Neural progenitor cell (in vitro differentiated cells): ENCODE results near the gene CHD9NB. TPM values are rescaled to one million over a fixed set of nuclear protein-coding genes. Genes with fewer than 3 reads are reported as not detected.

Source experiments
- DNase-seq: peaks from one replicate; pipeline ENCODE4 v3.0.0-alpha.2; 2016; ENCODE audit warnings: low spot score
- H2AFZ ChIP-seq: fragments of 200-600 bp; sonication (generic); replicated peaks from 2 replicates; pipeline ENCODE4 v1.6.1; 2016; ENCODE audit warnings: antibody characterized with exemption
- H3F3A ChIP-seq: fragments of 200-600 bp; sonication (generic); 2 replicates; pipeline ENCODE4 v1.6.1; 2016; ENCODE audit warnings: antibody characterized with exemption, low read depth
- H3K27ac ChIP-seq: fragments of 200-600 bp; sonication (generic); 2 replicates; pipeline ENCODE4 v1.5.1; 2016; ENCODE audit warnings: mild to moderate bottlenecking
- H3K27me3 ChIP-seq: fragments of 200-600 bp; sonication (generic); 2 replicates; pipeline ENCODE4 v1.6.1; 2016; ENCODE audit warnings: mild to moderate bottlenecking, moderate library complexity
- H3K36me3 ChIP-seq: fragments of 200-600 bp; sonication (generic); 2 replicates; pipeline ENCODE4 v1.5.1; 2016
- H3K4me1 ChIP-seq: fragments of 200-600 bp; sonication (generic); 2 replicates; pipeline ENCODE4 v1.6.1; 2016; ENCODE audit warnings: mixed run types
- H3K4me2 ChIP-seq: fragments of 200-600 bp; sonication (generic); 2 replicates; pipeline ENCODE4 v1.6.1; 2016
- H3K4me3 ChIP-seq: fragments of 200-600 bp; sonication (generic); 2 replicates; pipeline ENCODE4 v1.5.1; 2016
- H3K79me2 ChIP-seq: fragments of 200-600 bp; sonication (generic); 2 replicates; pipeline ENCODE4 v1.6.1; 2016; ENCODE audit warnings: low read depth
- H3K9ac ChIP-seq: fragments of 200-600 bp; sonication (generic); 2 replicates; pipeline ENCODE4 v1.6.1; 2016
- H3K9me3 ChIP-seq: fragments of 200-600 bp; sonication (generic); 2 replicates; pipeline ENCODE4 v1.5.1; 2016; ENCODE audit warnings: low read depth
- H4K20me1 ChIP-seq: fragments of 200-600 bp; sonication (generic); 2 replicates; pipeline ENCODE4 v1.6.1; 2016; ENCODE audit warnings: low read depth
- H3K27ac Mint-ChIP-seq: 3 replicates; pipeline ENCODE4 v1.8.0; 2021; ENCODE audit warnings: mixed read lengths
- H3K27me3 Mint-ChIP-seq: 2 replicates; pipeline ENCODE4 v1.8.0; 2022; ENCODE audit warnings: low read depth, mild to moderate bottlenecking, inconsistent platforms, moderate library complexity, mixed read lengths; ENCODE audit not compliant: insufficient read depth
- H3K36me3 Mint-ChIP-seq: 3 replicates; pipeline ENCODE4 v1.8.0; 2021; ENCODE audit warnings: mixed read lengths
- H3K4me1 Mint-ChIP-seq: 3 replicates; pipeline ENCODE4 v1.8.0; 2021; ENCODE audit warnings: mixed read lengths
- H3K4me3 Mint-ChIP-seq: 3 replicates; pipeline ENCODE4 v1.8.0; 2021; ENCODE audit warnings: mild to moderate bottlenecking, moderate library complexity, mixed read lengths
- H3K9me3 Mint-ChIP-seq: 3 replicates; pipeline ENCODE4 v1.8.0; 2020; ENCODE audit warnings: mixed read lengths
- EZH2 ChIP-seq: fragments of 200-600 bp; sonication (generic); IDR thresholded peaks from 2 replicates; pipeline ENCODE4 v1.6.1; 2017; ENCODE audit warnings: antibody characterized with exemption, mild to moderate bottlenecking, moderate library complexity
- EZH2phosphoT487 ChIP-seq: fragments of 200-600 bp; sonication (generic); IDR thresholded peaks from 2 replicates; pipeline ENCODE4 v1.6.1; 2017; ENCODE audit warnings: antibody characterized with exemption
- total RNA-seq: library from RNA; depleted of rRNA; stranded (reverse); fragments of >200 nt; gene quantifications from 2 replicates; pipeline ENCODE4 v1.2.3, GENCODE V29; 2015; ENCODE audit warnings: low replicate concordance
- TF ChIP-seq, protein P1 (sequence below): fragments of 200-600 bp; sonication (generic); IDR thresholded peaks from 2 replicates; pipeline ENCODE4 v1.5.1; 2017; ENCODE audit warnings: antibody characterized with exemption, mild to moderate bottlenecking

Gene CHD9NB
- total RNA-seq, 1 donor from 2014 or later = 4.1 TPM

DNA sequence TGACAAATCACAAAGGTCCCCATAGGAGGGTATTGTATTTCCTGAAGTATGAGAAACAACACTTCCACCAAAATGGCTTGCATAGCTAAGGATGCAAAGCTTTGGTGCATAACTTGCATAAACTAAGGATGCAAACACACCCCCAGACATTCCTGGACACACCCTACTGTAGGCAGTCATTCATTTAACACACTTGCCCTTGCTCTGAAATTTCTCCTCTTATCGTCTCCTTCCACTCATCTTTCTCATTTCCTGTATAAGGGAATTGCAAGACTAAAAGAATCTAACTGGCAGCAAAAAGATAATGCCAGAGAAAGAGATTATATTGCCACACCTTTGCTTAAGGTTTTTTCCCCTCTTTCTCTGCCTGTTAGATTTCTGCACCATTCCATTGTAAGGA lies 30.4 kb upstream of the CHD9NB start:
- Mint-ChIP-seq H3K4me3 (no peak overlapping the region), H3K36me3 (peaks cover 3% of the 10 kb centered on the region), H3K9me3 (peaks cover 5% of the 10 kb centered on the region), H3K27ac (no peak overlapping the region), H3K27me3 (peaks cover 9% of the 10 kb centered on the region), H3K4me1 (peaks cover 60% of the 10 kb centered on the region)
- H3K4me1 ChIP-seq = peaks cover 22% of the 10 kb centered on the region
- no peak overlapping the region for H3K9ac ChIP-seq
- H3K4me2 ChIP-seq = no peak overlapping the region
- H2AFZ ChIP-seq = no peak overlapping the region
- H3K79me2 ChIP-seq = no peaks in the 10 kb centered on the region
- TF ChIP-seq, protein P1, sequence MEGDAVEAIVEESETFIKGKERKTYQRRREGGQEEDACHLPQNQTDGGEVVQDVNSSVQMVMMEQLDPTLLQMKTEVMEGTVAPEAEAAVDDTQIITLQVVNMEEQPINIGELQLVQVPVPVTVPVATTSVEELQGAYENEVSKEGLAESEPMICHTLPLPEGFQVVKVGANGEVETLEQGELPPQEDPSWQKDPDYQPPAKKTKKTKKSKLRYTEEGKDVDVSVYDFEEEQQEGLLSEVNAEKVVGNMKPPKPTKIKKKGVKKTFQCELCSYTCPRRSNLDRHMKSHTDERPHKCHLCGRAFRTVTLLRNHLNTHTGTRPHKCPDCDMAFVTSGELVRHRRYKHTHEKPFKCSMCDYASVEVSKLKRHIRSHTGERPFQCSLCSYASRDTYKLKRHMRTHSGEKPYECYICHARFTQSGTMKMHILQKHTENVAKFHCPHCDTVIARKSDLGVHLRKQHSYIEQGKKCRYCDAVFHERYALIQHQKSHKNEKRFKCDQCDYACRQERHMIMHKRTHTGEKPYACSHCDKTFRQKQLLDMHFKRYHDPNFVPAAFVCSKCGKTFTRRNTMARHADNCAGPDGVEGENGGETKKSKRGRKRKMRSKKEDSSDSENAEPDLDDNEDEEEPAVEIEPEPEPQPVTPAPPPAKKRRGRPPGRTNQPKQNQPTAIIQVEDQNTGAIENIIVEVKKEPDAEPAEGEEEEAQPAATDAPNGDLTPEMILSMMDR = no peak
- no peak for TF ChIP-seq EZH2
- no peak for TF ChIP-seq EZH2phosphoT487
- DNase-seq = no peak
- H3K9me3 ChIP-seq = no peaks in the 10 kb centered on the region
- no peak overlapping the region for H3K4me3 ChIP-seq
- H3K27me3 ChIP-seq = no peaks in the 10 kb centered on the region
- no peaks in the 10 kb centered on the region for H3K36me3 ChIP-seq
- no peak overlapping the region for H3K27ac ChIP-seq
- H4K20me1 ChIP-seq = peaks cover 2% of the 10 kb centered on the region
- no peaks in the 10 kb centered on the region for H3F3A ChIP-seq

GRCh38 chr16:53082509-53082908 lies 29.8 kb upstream of the CHD9NB start:
- Histone ChIP-seq H3F3A (no peaks in the 10 kb centered on the region), H2AFZ (no peak overlapping the region), H3K9ac (no peak overlapping the region), H3K36me3 (no peaks in the 10 kb centered on the region), H3K4me2 (no peak overlapping the region), H3K9me3 (no peaks in the 10 kb centered on the region), H3K4me1 (peaks cover 22% of the 10 kb centered on the region), H3K27me3 (no peaks in the 10 kb centered on the region), H3K79me2 (no peaks in the 10 kb centered on the region), H3K4me3 (no peak overlapping the region), H3K27ac (no peak overlapping the region), H4K20me1 (peaks cover 2% of the 10 kb centered on the region)
- Mint-ChIP-seq H3K4me1 (peaks cover 60% of the 10 kb centered on the region), H3K4me3 (no peak overlapping the region), H3K36me3 (peaks cover 6% of the 10 kb centered on the region), H3K27me3 (peaks cover 9% of the 10 kb centered on the region), H3K27ac (no peak overlapping the region), H3K9me3 (peaks cover 7% of the 10 kb centered on the region)
- DNase-seq = no peak
- TF ChIP-seq, protein P1 = no peak
- no peak for TF ChIP-seq EZH2phosphoT487
- TF ChIP-seq EZH2 = no peak

- H3K4me1 ChIP-seq = peaks cover 22% of the 10 kb centered on the region
- no peaks in the 10 kb centered on the region for H3K27me3 ChIP-seq
- H3K79me2 ChIP-seq = no peaks in the 10 kb centered on the region
- no peak overlapping the region for H3K27ac ChIP-seq
- Mint-ChIP-seq H3K4me1 (peaks cover 59% of the 10 kb centered on the region), H3K36me3 (peaks cover 6% of the 10 kb centered on the region), H3K27me3 (peaks cover 9% of the 10 kb centered on the region), H3K4me3 (no peak overlapping the region), H3K27ac (no peak overlapping the region), H3K9me3 (peaks cover 7% of the 10 kb centered on the region)
- no peak overlapping the region for H2AFZ ChIP-seq
- DNase-seq = no peak
- H3K9ac ChIP-seq = no peak overlapping the region
- H3K36me3 ChIP-seq = no peaks in the 10 kb centered on the region
- H4K20me1 ChIP-seq = peaks cover 2% of the 10 kb centered on the region
- no peak overlapping the region for H3K4me2 ChIP-seq
- no peaks in the 10 kb centered on the region for H3F3A ChIP-seq
- TF ChIP-seq, protein P1 = no peak
- TF ChIP-seq EZH2phosphoT487 = no peak
- H3K9me3 ChIP-seq = no peaks in the 10 kb centered on the region
- H3K4me3 ChIP-seq = no peak overlapping the region
Measured at GRCh38 chr16:53081686-53082407, 29.1 kb upstream of the CHD9NB start.
